ENCODE results near the gene KRTAP1-1.
"Not testable (repeated sequence)": the region's sequence is repeated elsewhere in the genome, so short reads cannot be mapped to it uniquely, and the experiment has no call there.

KRTAP1-1 gene

GRCh38 chr17:41040783-41041571 is at the start of gene KRTAP1-1:
KRTAP1-1 (minus strand) TSS chr17:41041450; CDS start chr17:41041397, 53 bp downstream.
- DNase-seq = not testable (repeated sequence)

- DNase-seq = not testable (repeated sequence)
Observed at GRCh38 chr17:41088760-41089352, 47.6 kb upstream of the KRTAP1-1 start.

- DNase-seq = not testable (repeated sequence)
Observed at GRCh38 chr17:41084100-41084856, 43.0 kb upstream of the KRTAP1-1 start, which contains the start of gene KRTAP4-7. KRTAP4-7 (plus strand) TSS chr17:41084150; CDS start chr17:41084207, 57 bp downstream.

GRCh38 chr17:41083427-41083826 is 42.2 kb upstream of the KRTAP1-1 start:
- not testable (repeated sequence) for DNase-seq

GRCh38 chr17:41082626-41083025 is 41.4 kb upstream of the KRTAP1-1 start:
- DNase-seq = no peak

- no peak for DNase-seq
Observed at GRCh38 chr17:41076788-41077187, 35.5 kb upstream of the KRTAP1-1 start.

- no peak for DNase-seq
Observed at GRCh38 chr17:41073676-41074075, 32.4 kb upstream of the KRTAP1-1 start.

- no peak for DNase-seq
Observed at GRCh38 chr17:41071606-41072360, 30.5 kb upstream of the KRTAP1-1 start.

GRCh38 chr17:41069031-41069430 is 27.8 kb upstream of the KRTAP1-1 start:
- no peak for DNase-seq

- no peak for DNase-seq
Observed at GRCh38 chr17:41067281-41067680, 26.0 kb upstream of the KRTAP1-1 start.

- DNase-seq = no peak
Observed at GRCh38 chr17:41065829-41066624, 24.8 kb upstream of the KRTAP1-1 start, which contains the start of gene KRTAP2-4. KRTAP2-4 (minus strand) TSS chr17:41065879; CDS start chr17:41065845, 34 bp downstream.

- not testable (repeated sequence) for DNase-seq
Observed at GRCh38 chr17:41065016-41065689, 23.9 kb upstream of the KRTAP1-1 start.

GRCh38 chr17:41064301-41064700 is 23.1 kb upstream of the KRTAP1-1 start:
- no peak for DNase-seq

- DNase-seq = no peak
Observed at GRCh38 chr17:41063449-41063848, 22.2 kb upstream of the KRTAP1-1 start.

GRCh38 chr17:41061964-41062363 is 20.7 kb upstream of the KRTAP1-1 start:
- DNase-seq = no peak

- no peak for DNase-seq
Observed at GRCh38 chr17:41060052-41060604, 18.9 kb upstream of the KRTAP1-1 start, which contains the start of gene KRTAP2-3. KRTAP2-3 (minus strand) TSS chr17:41060114; CDS start chr17:41060050, 64 bp downstream.

GRCh38 chr17:41059276-41060051 is 18.2 kb upstream of the KRTAP1-1 start:
- not testable (repeated sequence) for DNase-seq

GRCh38 chr17:41058741-41059140 is 17.5 kb upstream of the KRTAP1-1 start:
- no peak for DNase-seq

GRCh38 chr17:41057547-41057946 is 16.3 kb upstream of the KRTAP1-1 start:
- no peak for DNase-seq

GRCh38 chr17:41055130-41055529 is 13.9 kb upstream of the KRTAP1-1 start, which contains the start of gene KRTAP2-2:
KRTAP2-2 (minus strand) TSS chr17:41055230; CDS start chr17:41055211, 19 bp downstream.
- DNase-seq = not testable (repeated sequence)

Measured in CD4-positive, alpha-beta T cell treated with Interleukin-12 subunit alpha and Interleukin-12 subunit beta, for 1 hour (primary cell).